Dendritic cell treated with granulocyte-macrophage colony-stimulating factor and Interleukin-4, amounts not matched to agents 40 ng/mL and 50 ng/mL, for 4 days (primary cell): Measurements from ENCODE around the gene PARP9.
A peak's percentile ranks its signal among the peaks of the same experiment; 100 is the strongest.
"Not testable (repeated sequence)": the region's sequence is repeated elsewhere in the genome, so short reads cannot be mapped to it uniquely, and the experiment has no call there.

Experiments used
- H3K27ac Mint-ChIP-seq: one replicate; pipeline ENCODE4 v1.8.0; 2022; ENCODE audit warnings: mild to moderate bottlenecking, mixed read lengths
- H3K27me3 Mint-ChIP-seq: one replicate; pipeline ENCODE4 v1.8.0; 2022; ENCODE audit warnings: mild to moderate bottlenecking, mixed read lengths
- H3K36me3 Mint-ChIP-seq: one replicate; pipeline ENCODE4 v1.8.0; 2022; ENCODE audit warnings: low read depth, mixed read lengths
- H3K4me1 Mint-ChIP-seq: one replicate; pipeline ENCODE4 v1.8.0; 2022; ENCODE audit warnings: low read depth, mixed read lengths
- H3K4me3 Mint-ChIP-seq: one replicate; pipeline ENCODE4 v1.8.0; 2022; ENCODE audit warnings: mild to moderate bottlenecking, moderate library complexity, mixed read lengths
- H3K9me3 Mint-ChIP-seq: one replicate; pipeline ENCODE4 v1.8.0; 2022; ENCODE audit warnings: mixed read lengths
- intact Hi-C: fragments of 100-400 bp; cut with micrococcal nuclease; formaldehyde crosslinking; loops from one replicate; pipeline ENCODE4 v1.15.0; 2022

Gene PARP9

DNA sequence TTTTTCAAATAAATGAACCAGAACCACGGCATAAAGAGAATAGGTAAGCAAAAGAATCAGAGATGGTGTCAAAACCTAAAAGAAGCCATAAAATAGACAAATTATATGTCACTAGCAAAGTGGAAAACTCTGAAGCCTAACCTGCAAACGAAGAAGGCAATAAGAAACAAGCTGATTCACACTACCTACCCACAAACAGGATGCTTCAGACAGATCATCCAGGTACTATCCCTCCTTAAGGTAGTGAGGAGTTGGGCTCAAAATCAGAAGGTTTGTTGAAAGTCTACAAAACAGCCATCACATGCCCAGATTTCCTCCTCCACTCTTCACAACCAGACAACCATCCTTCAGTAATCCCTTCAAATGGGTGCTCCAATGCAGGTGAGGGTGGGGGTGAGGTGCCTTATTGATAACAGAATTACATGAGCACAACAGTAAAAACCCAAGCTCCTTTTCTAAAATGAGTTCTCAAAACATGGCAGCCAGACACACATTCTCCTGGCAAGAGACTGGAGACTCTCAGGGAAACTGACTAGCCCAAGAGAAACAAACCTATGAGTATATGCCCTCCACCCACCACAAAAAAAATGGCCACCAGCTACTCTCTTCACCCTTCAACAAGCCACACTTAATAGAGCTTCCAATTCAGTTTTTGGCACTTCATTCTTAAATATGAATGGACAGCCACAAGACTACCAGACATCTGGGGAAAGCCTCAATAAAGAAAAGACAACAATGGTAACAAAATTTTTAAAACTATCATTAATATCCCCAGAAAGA, 55.8 kb downstream of the PARP9 start:
- Mint-ChIP-seq H3K27ac (no peak overlapping the region), H3K36me3 (peaks cover 17% of the 10 kb centered on the region)

DNA sequence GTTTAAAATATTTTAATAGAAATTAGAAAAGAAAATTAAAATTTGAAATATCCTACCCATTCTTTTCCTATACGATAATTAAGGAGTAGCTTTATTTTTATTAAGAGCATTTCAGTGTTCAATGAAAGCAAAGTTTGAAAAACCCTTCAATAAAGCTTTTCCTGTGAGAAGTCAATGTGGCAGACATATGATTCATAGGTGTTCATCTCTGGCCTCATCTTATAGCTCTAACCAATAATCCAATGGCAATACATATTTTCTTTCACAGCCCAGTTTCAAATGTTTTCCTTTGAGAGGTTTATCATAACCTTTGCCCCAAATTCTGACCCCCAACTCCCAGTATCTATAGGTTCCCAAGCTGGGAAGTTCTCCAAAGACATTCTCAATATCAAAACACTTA, 57.6 kb downstream of the PARP9 start:
- no peak overlapping the region for H3K4me3 Mint-ChIP-seq
- H3K4me1 Mint-ChIP-seq, result peaks cover 54% of the 10 kb centered on the region
- no peak overlapping the region for H3K27ac Mint-ChIP-seq
- intact Hi-C loops, result no loop called here
- H3K9me3 Mint-ChIP-seq, result peaks cover 8% of the 10 kb centered on the region
- no peaks in the 10 kb centered on the region for H3K27me3 Mint-ChIP-seq
- peaks cover 15% of the 10 kb centered on the region for H3K36me3 Mint-ChIP-seq

More for the DNA sequence above, 55.8 kb downstream of the PARP9 start:
- H3K27me3 Mint-ChIP-seq, result no peaks in the 10 kb centered on the region
- H3K4me1 Mint-ChIP-seq, result peaks cover 51% of the 10 kb centered on the region
- H3K9me3 Mint-ChIP-seq, result peaks cover 8% of the 10 kb centered on the region
- intact Hi-C loops, result no loop called here
- no peak overlapping the region for H3K4me3 Mint-ChIP-seq

DNA sequence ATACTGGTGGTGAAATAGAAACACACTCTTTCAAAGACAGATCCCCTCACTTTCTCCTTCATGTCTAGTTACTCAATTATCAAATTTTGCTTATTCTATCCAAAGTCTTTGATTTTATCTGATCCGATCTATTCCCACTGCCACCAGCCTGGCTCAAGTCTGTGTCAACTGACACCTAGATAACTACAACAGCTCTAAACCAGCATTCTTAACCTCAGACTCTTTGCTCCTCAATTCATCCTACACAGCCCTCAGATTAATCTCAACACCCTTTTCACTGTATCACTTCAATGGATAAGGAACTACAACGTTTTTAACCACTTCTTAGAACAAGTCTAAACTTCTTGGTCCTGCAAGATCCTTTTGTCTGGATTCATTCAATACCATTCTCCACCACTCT, 58.4 kb downstream of the PARP9 start:
- peaks cover 8% of the 10 kb centered on the region for H3K9me3 Mint-ChIP-seq
- no peaks in the 10 kb centered on the region for H3K27me3 Mint-ChIP-seq
- peaks cover 54% of the 10 kb centered on the region for H3K4me1 Mint-ChIP-seq
- H3K27ac Mint-ChIP-seq, result no peak overlapping the region
- H3K4me3 Mint-ChIP-seq, result no peak overlapping the region
- H3K36me3 Mint-ChIP-seq, result peaks cover 8% of the 10 kb centered on the region
- intact Hi-C loops, result no loop called here

DNA sequence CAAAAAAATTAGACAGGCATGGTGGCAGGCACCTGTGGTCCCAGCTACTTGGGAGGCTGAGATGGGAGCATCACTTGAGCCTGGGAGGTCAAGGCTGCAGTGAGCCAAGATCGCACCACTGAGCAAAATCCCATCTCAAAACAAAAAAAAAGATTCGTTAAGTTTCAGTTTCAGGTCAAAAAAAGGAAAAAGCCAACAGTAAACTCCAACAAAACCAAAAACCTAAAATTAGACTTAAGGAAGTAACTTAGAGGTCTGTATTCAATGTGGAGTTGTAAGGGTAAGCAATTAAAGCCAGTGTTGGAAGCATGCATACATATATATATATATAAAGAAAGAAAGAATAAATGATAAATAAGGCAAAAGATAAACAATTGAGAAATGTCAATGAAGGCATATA, 61.2 kb downstream of the PARP9 start:
- H3K4me3 Mint-ChIP-seq, result peak overlapping the region; percentile 44
- no peak overlapping the region for H3K27ac Mint-ChIP-seq
- no peaks in the 10 kb centered on the region for H3K9me3 Mint-ChIP-seq
- no peaks in the 10 kb centered on the region for H3K27me3 Mint-ChIP-seq
- H3K4me1 Mint-ChIP-seq, result peaks cover 58% of the 10 kb centered on the region
- H3K36me3 Mint-ChIP-seq, result no peaks in the 10 kb centered on the region
- intact Hi-C loops, result no loop called here

DNA sequence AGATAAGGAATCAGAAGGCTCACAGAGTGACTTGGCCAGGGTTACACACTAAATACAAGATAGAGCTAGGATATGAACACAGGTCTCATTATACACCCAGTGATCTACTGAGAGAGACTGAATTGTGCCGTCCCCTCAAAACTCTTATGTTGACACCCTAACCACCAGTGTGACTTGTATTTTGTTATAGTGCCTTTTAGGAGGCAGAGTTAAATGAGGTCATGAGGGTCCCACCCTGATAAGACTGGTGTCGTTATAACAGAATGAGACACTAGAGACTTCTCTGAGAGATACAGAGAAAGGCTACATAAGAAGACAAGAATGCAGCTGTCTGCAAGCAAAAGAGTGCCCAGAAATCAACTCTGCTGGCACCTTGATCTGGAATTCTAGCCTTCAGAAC, 62.0 kb downstream of the PARP9 start:
- intact Hi-C loops, result no loop called here
- Mint-ChIP-seq H3K4me1 (peaks cover 65% of the 10 kb centered on the region), H3K27ac (no peak overlapping the region), H3K27me3 (no peaks in the 10 kb centered on the region), H3K4me3 (no peak overlapping the region), H3K9me3 (no peaks in the 10 kb centered on the region), H3K36me3 (no peaks in the 10 kb centered on the region)

DNA sequence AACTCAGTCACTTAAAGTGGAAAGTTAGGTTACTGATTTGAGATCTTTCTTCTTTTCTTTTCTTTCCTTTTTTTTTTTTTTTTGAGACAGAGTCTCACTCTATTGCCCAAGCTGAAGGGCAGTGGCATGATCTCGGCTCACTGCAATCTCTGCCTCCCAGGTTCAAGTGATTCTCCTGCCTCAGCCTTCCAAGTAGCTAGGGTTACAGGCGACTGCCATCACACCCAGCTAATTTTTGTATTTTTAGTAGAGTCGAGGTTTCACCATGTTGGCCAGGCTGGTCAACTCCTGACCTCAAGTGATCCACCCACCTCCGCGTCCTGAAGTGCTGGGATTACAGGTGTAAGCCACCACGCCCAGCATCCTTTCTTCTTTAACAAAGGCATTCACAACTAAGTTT, 63.1 kb downstream of the PARP9 start:
- H3K9me3 Mint-ChIP-seq, H3K27me3 Mint-ChIP-seq, H3K4me3 Mint-ChIP-seq, intact Hi-C loops, H3K27ac Mint-ChIP-seq, H3K36me3 Mint-ChIP-seq: not testable (repeated sequence)
- H3K4me1 Mint-ChIP-seq, result peaks cover 70% of the 10 kb centered on the region

DNA sequence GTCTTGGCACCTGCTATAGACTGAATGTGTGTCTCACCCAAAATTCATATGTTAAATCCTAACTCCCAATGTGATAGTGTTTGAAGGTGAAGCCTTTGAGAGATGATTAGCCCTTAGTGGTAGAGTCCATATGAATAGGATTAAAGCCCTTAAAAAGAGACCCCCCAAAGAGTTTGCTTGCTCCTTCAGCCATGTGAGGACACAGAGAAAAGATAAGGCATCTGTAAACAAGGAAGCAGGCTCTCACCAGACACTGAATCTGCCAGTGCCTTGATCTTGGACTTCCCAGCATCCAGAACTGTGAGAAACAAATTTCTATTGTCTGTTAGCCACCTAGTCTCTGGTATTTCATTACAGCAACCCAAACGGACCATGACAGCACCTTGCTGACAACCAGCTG, 65.9 kb downstream of the PARP9 start:
- H3K9me3 Mint-ChIP-seq, result no peaks in the 10 kb centered on the region
- no peak overlapping the region for H3K4me3 Mint-ChIP-seq
- H3K27me3 Mint-ChIP-seq, result no peaks in the 10 kb centered on the region
- peaks cover 21% of the 10 kb centered on the region for H3K36me3 Mint-ChIP-seq
- intact Hi-C loops, result no loop called here
- H3K4me1 Mint-ChIP-seq, result peaks cover 59% of the 10 kb centered on the region
- peak overlapping the region; percentile 42 for H3K27ac Mint-ChIP-seq

DNA sequence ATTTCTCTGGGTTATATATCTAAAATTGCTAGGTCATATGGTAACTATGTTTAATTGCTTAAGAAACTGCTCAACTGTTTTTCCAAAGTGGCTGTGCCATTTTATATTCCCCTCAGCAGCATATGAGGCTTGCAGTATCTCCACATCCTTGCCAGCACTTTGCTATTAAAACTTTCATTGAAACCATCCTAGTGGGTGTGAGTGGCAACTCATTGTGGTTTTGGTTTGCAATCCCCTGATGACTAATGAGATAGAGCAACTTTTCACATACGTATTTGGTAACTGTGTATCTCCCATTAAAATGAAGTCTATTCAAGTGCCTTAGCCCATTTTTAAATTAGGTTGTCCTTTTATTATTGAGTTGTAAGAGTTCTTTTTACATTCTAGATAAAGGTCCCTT, 66.7 kb downstream of the PARP9 start:
- Mint-ChIP-seq H3K4me1 (peaks cover 52% of the 10 kb centered on the region), H3K36me3 (peaks cover 28% of the 10 kb centered on the region), H3K27me3 (no peaks in the 10 kb centered on the region), H3K4me3 (no peak overlapping the region), H3K9me3 (no peaks in the 10 kb centered on the region), H3K27ac (peak overlapping the region; percentile 42)
- intact Hi-C loops, result no loop called here

DNA sequence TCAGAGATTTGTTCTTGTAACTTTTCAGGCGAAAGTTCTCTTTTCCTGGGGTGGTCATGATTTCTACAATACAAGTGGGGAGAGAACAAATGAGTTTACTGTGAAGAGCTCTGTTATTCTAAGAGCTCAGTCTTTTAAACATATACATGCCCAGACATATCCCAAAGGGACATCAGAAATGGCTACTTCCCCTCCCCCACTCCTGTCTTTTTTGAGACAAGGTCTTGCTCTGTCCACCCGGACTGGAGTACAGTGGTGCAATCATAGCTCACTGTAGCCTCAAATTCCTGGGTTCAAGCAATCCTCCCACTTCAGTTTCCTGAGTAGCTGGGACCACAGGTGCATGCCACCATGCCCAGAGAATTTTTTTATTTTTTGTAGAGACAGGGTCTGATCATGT, 67.6 kb downstream of the PARP9 start:
- Mint-ChIP-seq H3K4me1 (peaks cover 44% of the 10 kb centered on the region), H3K27ac (peak overlapping the region; percentile 22), H3K27me3 (no peaks in the 10 kb centered on the region), H3K36me3 (peaks cover 36% of the 10 kb centered on the region), H3K4me3 (no peak overlapping the region), H3K9me3 (no peaks in the 10 kb centered on the region)
- intact Hi-C loops, result no loop called here

DNA sequence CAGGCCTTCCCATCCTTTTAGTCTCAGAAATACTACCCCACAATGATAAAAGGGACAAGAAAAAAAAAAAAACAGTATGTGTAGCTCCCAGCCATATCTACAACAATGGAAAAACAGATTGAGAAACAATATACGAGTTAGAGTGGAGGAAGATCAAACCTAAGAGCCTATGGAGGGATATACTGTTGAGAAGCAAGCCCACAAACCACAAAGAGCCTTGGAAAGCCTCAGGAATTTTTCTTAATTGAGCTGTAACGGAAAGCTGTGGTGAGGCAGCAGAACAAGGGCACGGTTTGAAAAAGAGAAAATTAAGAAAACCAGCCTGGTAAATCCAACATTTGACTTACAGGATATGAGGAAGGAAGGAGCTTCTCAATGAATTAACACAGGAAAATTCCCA, 70.8 kb downstream of the PARP9 start:
- H3K27me3 Mint-ChIP-seq, result no peaks in the 10 kb centered on the region
- H3K27ac Mint-ChIP-seq, result no peak overlapping the region
- H3K9me3 Mint-ChIP-seq, result no peaks in the 10 kb centered on the region
- peaks cover 16% of the 10 kb centered on the region for H3K4me1 Mint-ChIP-seq
- H3K36me3 Mint-ChIP-seq, result peaks cover 56% of the 10 kb centered on the region
- no peak overlapping the region for H3K4me3 Mint-ChIP-seq
- intact Hi-C loops, result no loop called here

DNA sequence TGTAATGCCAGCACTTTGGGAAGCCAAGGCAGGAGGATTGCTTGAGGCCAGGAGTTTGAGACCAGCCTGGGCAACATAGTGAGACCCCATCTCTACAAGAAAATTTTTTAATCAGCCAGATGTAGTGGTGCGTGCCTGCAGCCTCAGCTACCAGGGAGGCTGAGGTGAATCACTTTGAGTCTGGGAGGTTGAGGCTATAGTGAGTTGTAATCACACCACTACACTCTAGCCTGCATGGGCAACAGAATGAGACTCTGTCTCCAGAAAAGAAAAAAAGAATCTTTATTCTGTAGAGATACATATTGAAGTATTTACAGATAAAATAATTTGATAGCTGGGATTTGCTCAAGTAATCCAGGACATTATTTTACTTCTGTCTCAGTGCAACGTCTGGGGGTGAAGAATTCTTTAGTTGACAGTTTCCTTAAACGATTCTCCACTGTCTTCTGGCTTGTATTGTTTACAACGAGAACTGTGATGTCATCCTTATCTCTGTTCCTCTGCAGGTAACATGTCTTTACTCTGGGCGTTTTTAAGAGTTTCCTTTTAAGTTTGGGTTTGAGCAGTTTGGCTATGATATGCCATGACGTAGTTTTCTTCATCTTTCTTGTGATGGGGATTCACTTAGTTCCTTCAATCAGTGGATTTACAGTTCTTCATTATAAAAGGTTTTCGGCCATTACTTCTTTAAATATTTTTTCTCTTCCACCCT, 75.7 kb downstream of the PARP9 start:
- no peak overlapping the region for H3K4me3 Mint-ChIP-seq
- H3K27ac Mint-ChIP-seq, result no peak overlapping the region
- H3K27me3 Mint-ChIP-seq, result no peaks in the 10 kb centered on the region
- intact Hi-C loops, result no loop called here
- no peaks in the 10 kb centered on the region for H3K9me3 Mint-ChIP-seq
- no peaks in the 10 kb centered on the region for H3K4me1 Mint-ChIP-seq
- H3K36me3 Mint-ChIP-seq, result peaks cover 46% of the 10 kb centered on the region

DNA sequence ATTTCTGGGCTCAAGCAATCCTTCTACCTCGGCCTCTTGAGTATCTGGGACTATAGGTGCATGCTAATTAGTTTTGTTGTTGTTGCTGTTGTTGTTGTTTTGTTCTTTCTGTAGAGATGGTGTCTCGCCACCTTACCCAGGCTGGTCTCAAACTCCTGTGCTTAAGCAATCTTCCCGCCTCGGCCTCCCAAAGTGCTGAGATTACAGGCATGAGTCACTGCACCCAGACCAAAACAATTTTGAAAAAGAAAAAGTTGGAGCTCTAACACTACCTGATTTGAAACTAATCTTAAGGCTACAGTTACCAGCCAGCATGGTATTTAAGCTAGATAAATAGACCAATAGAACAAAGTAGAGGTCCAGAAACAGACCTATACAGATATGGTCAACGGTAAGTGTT, 79.1 kb downstream of the PARP9 start:
- no peaks in the 10 kb centered on the region for H3K27me3 Mint-ChIP-seq
- intact Hi-C loops, result no loop called here
- peaks cover 32% of the 10 kb centered on the region for H3K36me3 Mint-ChIP-seq
- H3K9me3 Mint-ChIP-seq, result no peaks in the 10 kb centered on the region
- peaks cover 8% of the 10 kb centered on the region for H3K4me1 Mint-ChIP-seq
- no peak overlapping the region for H3K4me3 Mint-ChIP-seq
- H3K27ac Mint-ChIP-seq, result no peak overlapping the region

DNA sequence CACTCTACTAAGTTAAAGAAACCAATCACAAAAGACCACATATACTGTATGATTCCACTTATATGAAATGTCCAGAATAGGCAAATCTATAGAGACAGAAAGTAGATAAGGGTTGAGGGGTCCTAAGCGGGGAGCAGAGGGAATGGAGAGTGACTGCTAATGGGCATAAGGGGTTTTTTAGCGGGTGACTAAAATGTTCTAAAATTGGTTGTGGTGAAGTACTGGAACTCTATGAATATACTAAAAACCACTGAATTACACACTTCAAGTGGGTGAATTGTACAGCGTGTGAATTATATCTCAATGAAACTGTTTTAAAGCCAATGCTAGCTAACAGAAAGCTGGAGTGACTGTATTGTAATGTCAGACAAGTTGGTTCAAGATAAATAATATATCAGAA, 82.7 kb downstream of the PARP9 start:
- peaks cover 22% of the 10 kb centered on the region for H3K36me3 Mint-ChIP-seq
- no peak overlapping the region for H3K4me3 Mint-ChIP-seq
- peaks cover 15% of the 10 kb centered on the region for H3K4me1 Mint-ChIP-seq
- no peaks in the 10 kb centered on the region for H3K27me3 Mint-ChIP-seq
- intact Hi-C loops, result no loop called here
- H3K27ac Mint-ChIP-seq, result no peak overlapping the region
- H3K9me3 Mint-ChIP-seq, result no peaks in the 10 kb centered on the region
